ACC112 (cell line): ENCODE measurements around the gene PIEZO2.

Experiments used
- H2AFZ ChIP-seq: fragments of 200-600 bp; sonication (generic); one replicate; pipeline ENCODE4 v1.6.0; 2017; ENCODE audit warnings: antibody characterized with exemption, low read length; ENCODE audit not compliant: unreplicated experiment
- H3K27ac ChIP-seq: fragments of 200-600 bp; sonication (generic); 2 replicates; pipeline ENCODE4 v1.5.1; 2014; ENCODE audit warnings: low read depth, mild to moderate bottlenecking, antibody characterized with exemption, low read length, moderate library complexity
- H3K27me3 ChIP-seq: fragments of 200-600 bp; sonication (generic); 2 replicates; pipeline ENCODE4 v1.6.1; 2014; ENCODE audit warnings: mild to moderate bottlenecking, antibody characterized with exemption, low read length, moderate library complexity, mixed read lengths; ENCODE audit not compliant: insufficient read depth
- H3K36me3 ChIP-seq: fragments of 200-600 bp; sonication (generic); 2 replicates; pipeline ENCODE4 v1.6.1; 2016; ENCODE audit warnings: mild to moderate bottlenecking, antibody characterized with exemption, low read length, moderate library complexity, mixed read lengths; ENCODE audit not compliant: insufficient read depth
- H3K4me1 ChIP-seq: fragments of 200-600 bp; sonication (generic); one replicate; pipeline ENCODE4 v1.6.1; 2016; ENCODE audit warnings: low read length, mixed read lengths; ENCODE audit not compliant: insufficient read depth, unreplicated experiment, control insufficient read depth
- H3K4me3 ChIP-seq: fragments of 200-600 bp; sonication (generic); 2 replicates; pipeline ENCODE4 v1.5.1; 2014; ENCODE audit warnings: mild to moderate bottlenecking, low read depth, low read length
- H3K79me2 ChIP-seq: fragments of 200-600 bp; sonication (generic); one replicate; pipeline ENCODE4 v1.6.0; 2016; ENCODE audit warnings: low read length; ENCODE audit not compliant: control insufficient read depth, unreplicated experiment, insufficient read depth

PIEZO2 gene

GRCh38 chr18:11150271-11150615 lies 874 bp upstream of the PIEZO2 start:
- no peaks in the 10 kb centered on the region for H3K79me2 ChIP-seq
- no peak overlapping the region for H3K27ac ChIP-seq
- no peaks in the 10 kb centered on the region for H3K36me3 ChIP-seq
- H3K27me3 ChIP-seq, result peaks cover 51% of the 10 kb centered on the region
- no peaks in the 10 kb centered on the region for H3K4me1 ChIP-seq
- no peak overlapping the region for H3K4me3 ChIP-seq
- no peak overlapping the region for H2AFZ ChIP-seq

- H3K36me3 ChIP-seq, result no peaks in the 10 kb centered on the region
Measured at GRCh38 chr18:11148680-11149440, 509 bp downstream of the PIEZO2 start.

GRCh38 chr18:11147962-11148679 lies 1.2 kb downstream of the PIEZO2 start:
- Histone ChIP-seq H3K36me3 (no peaks in the 10 kb centered on the region), H3K79me2 (no peaks in the 10 kb centered on the region), H3K27ac (no peak overlapping the region), H3K4me1 (no peaks in the 10 kb centered on the region), H3K4me3 (peak overlapping the region; percentile 83), H3K27me3 (peaks cover 51% of the 10 kb centered on the region), H2AFZ (peak overlapping the region; percentile 93)

More at GRCh38 chr18:11148680-11149440, 509 bp downstream of the PIEZO2 start:
- no peaks in the 10 kb centered on the region for H3K79me2 ChIP-seq
- no peak overlapping the region for H3K27ac ChIP-seq
- peak overlapping the region; percentile 83 for H3K4me3 ChIP-seq
- H3K27me3 ChIP-seq, result peaks cover 51% of the 10 kb centered on the region
- H2AFZ ChIP-seq, result peak overlapping the region; percentile 93
- H3K4me1 ChIP-seq, result no peaks in the 10 kb centered on the region

- H3K4me3 ChIP-seq, result peak overlapping the region; percentile 83; the same call in 1 of the 2 replicates
- no peaks in the 10 kb centered on the region for H3K79me2 ChIP-seq
- no peak overlapping the region for H2AFZ ChIP-seq
- H3K27ac ChIP-seq, result no peak overlapping the region
- H3K36me3 ChIP-seq, result no peaks in the 10 kb centered on the region
- H3K27me3 ChIP-seq, result peaks cover 51% of the 10 kb centered on the region
- no peaks in the 10 kb centered on the region for H3K4me1 ChIP-seq
Measured at GRCh38 chr18:11147371-11147951, 1.9 kb downstream of the PIEZO2 start.

- peaks cover 51% of the 10 kb centered on the region for H3K27me3 ChIP-seq
- no peaks in the 10 kb centered on the region for H3K36me3 ChIP-seq
- no peak overlapping the region for H3K27ac ChIP-seq
- no peaks in the 10 kb centered on the region for H3K79me2 ChIP-seq
- H2AFZ ChIP-seq, result no peak overlapping the region
- H3K4me1 ChIP-seq, result no peaks in the 10 kb centered on the region
- no peak overlapping the region for H3K4me3 ChIP-seq
Measured at GRCh38 chr18:11146947-11147345, 2.4 kb downstream of the PIEZO2 start.

- H3K27ac ChIP-seq, result no peak overlapping the region
- H3K4me1 ChIP-seq, result no peaks in the 10 kb centered on the region
- no peak overlapping the region for H2AFZ ChIP-seq
- H3K27me3 ChIP-seq, result peaks cover 49% of the 10 kb centered on the region
- no peaks in the 10 kb centered on the region for H3K36me3 ChIP-seq
- H3K4me3 ChIP-seq, result no peak overlapping the region
- no peaks in the 10 kb centered on the region for H3K79me2 ChIP-seq
Measured at GRCh38 chr18:11146238-11146946, 3.0 kb downstream of the PIEZO2 start.

GRCh38 chr18:11145413-11146191 lies 3.8 kb downstream of the PIEZO2 start:
- H3K27me3 ChIP-seq, result peaks cover 41% of the 10 kb centered on the region
- no peak overlapping the region for H3K27ac ChIP-seq
- H3K4me1 ChIP-seq, result no peaks in the 10 kb centered on the region
- H3K4me3 ChIP-seq, result no peak overlapping the region
- H3K79me2 ChIP-seq, result no peaks in the 10 kb centered on the region
- no peak overlapping the region for H2AFZ ChIP-seq
- no peaks in the 10 kb centered on the region for H3K36me3 ChIP-seq

- no peaks in the 10 kb centered on the region for H3K27me3 ChIP-seq
- H3K79me2 ChIP-seq, result no peaks in the 10 kb centered on the region
- no peak overlapping the region for H3K27ac ChIP-seq
- no peak overlapping the region for H2AFZ ChIP-seq
- H3K4me1 ChIP-seq, result no peaks in the 10 kb centered on the region
- no peaks in the 10 kb centered on the region for H3K36me3 ChIP-seq
- H3K4me3 ChIP-seq, result no peak overlapping the region
Measured at GRCh38 chr18:11137400-11137799, 12.0 kb downstream of the PIEZO2 start.

GRCh38 chr18:11136241-11136640 lies 13.1 kb downstream of the PIEZO2 start:
- Histone ChIP-seq H3K36me3 (no peaks in the 10 kb centered on the region), H3K79me2 (no peaks in the 10 kb centered on the region), H3K4me3 (no peak overlapping the region), H2AFZ (no peak overlapping the region), H3K27ac (no peak overlapping the region), H3K27me3 (no peaks in the 10 kb centered on the region), H3K4me1 (no peaks in the 10 kb centered on the region)

- Histone ChIP-seq H3K27ac (no peak overlapping the region), H3K36me3 (no peaks in the 10 kb centered on the region), H3K4me3 (no peak overlapping the region), H3K27me3 (no peaks in the 10 kb centered on the region), H2AFZ (no peak overlapping the region), H3K4me1 (no peaks in the 10 kb centered on the region), H3K79me2 (no peaks in the 10 kb centered on the region)
Measured at GRCh38 chr18:11134940-11135339, 14.4 kb downstream of the PIEZO2 start.
